GM19397 (cell line): ENCODE data around the gene UBASH3B.

Experiments used
- ATAC-seq: cut with Tn5 transposase; IDR thresholded peaks from one replicate; pipeline ENCODE4 v1.9.1; 2021; ENCODE audit warnings: mild to moderate bottlenecking, moderate library complexity; ENCODE audit not compliant: unreplicated experiment

The UBASH3B gene

DNA sequence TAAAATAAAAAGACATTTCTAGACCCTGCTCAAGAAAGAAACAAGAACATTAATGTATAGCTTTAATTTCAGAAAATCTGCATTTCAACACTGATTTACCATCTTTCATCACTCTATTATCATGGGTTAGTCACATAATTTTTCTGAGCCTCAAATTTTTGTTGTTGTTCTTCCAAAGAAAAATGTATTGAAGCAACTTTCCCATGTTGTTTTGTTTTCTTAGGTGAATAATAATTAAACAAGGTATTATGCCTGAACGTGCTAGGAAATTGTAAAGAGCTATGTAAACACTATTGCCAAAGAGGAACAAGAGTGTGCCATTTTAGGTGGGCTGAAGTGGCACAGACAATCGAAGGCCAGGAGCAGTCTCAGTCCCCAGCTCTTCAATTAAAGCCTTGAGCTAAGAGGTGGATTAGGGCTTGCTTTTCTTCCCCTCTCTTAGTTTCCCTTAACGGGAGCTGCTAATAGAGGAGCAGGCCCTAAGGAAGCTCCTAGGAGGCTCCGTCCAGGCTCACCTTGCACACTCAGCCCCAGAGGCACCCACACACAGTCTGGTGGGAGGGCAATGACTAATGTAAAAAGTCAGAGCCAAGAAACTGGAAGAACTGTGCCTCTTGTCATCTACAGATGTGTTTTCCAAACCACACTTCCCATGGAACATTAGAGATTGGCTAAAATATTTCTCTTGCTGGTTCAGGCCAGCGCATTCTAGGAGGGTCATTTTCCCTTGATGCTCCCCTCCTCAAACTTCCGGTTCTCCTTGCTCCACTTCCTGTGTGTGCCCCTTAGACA lies 8.8 kb upstream of the UBASH3B start:
- no peak for ATAC-seq

DNA sequence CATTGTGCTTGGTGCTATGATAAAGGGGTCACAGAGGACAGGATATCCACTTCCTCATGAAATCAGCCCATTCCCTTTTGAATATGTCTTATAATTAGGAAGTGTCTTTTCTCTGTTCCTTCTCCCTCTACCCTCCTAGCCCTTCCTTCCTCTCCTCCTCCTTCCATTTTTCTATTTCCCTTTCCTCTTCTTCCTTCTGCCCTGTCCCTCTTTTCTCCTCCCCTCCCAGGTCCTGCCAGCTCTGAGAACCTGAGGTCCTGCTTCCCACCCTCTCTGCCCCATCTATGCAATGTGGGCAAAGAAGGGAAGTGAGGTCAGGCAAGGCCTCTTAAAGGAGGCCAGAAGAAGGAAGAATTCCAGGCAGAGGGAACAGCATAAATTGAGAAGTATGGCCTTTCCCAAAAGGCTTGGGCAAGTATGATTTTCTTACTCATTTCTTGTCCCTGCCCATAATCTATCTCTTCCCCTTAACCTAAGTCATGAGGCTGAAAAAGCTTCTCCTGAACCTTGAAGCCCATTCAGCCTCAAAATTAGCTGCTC lies 7.7 kb upstream of the UBASH3B start:
- ATAC-seq: no peak

DNA sequence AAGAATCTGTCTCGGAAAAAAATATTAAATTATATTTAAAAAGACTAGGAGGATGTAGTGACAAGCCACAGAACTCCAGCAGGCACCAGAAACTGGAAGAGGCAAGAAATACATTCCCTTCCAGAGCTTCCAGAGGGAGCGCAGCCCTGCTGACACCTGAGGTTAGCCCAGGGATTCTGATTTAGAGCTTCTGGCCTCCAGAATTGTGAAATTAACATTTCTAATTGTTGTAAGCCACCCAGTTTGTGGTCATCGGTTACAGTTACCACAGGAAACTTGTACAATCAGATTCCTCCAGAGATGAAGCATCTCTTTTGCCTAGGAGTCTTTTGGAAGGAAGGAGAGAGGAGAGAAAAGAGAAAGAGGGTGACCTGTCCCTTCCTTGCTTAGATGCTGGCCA lies 6.4 kb upstream of the UBASH3B start:
- ATAC-seq: no peak

DNA sequence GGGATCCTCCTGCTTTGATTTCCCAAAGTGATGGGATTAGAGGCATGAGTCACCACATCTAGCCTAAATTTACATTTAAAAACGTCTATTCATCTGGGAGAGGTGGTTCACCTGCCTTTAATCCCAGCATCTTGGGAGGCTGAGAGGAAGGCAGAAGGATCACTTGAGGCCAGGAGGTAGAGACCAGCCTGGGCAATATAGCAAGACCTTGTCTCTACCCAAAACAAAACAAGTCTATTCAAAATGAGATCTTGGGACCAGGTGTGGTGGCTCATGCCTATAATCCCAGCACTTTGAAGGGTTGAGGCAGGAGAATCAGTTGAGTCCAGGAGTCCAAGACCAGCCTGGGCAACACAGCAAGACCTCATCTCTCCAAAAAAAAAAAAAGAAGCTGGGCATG lies 4.9 kb upstream of the UBASH3B start:
- no peak for ATAC-seq

DNA sequence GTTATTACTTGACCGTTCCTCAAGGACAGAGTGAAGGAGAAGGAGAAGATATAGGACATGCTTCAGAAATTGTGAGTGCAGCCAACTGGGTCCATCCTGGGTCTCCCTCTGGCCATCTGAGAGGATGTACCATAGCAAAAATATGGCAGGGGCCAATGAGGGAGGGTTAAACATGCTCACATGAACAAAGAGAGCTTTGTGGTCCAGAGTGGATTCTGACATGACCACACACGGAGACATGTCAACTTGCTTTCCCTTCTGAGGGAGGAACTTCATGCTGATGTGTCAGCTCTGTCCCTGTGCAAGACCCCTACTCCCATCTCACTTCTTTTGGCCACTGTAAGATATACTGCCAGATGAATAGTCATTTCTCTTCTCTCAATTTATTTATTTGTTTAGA lies 3.0 kb upstream of the UBASH3B start:
- no peak for ATAC-seq

DNA sequence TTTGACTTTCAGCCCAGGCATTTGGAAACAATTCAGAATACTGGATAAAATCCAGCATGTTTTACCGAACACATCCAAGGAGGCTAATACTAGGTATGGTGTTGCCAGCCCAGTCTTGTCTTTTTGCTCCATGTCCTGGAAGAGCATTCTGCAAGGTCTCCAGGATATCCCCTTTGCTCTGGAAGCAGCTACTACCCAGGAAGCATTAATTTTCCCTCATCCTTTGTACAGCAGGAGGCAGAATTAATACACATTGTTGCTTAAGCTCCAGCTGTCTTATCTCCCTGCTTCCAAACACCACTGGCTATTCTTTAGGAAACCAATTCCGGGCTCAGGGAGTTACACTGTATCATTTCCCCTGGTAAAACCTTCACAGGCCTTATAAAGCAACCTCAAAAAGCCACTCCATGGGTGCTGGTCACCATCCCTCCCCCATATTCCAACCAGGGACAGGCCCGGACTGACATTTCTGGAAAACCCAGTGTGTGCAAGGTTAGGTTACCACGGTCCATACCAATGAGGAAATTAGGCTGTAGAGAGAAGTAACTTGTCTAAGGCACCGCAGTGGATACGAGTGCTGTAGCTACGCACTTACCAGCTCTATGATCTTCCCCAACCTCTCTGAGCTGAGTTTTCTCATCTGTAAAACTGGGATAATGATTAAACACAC lies 1.5 kb upstream of the UBASH3B start:
- no peak for ATAC-seq

DNA sequence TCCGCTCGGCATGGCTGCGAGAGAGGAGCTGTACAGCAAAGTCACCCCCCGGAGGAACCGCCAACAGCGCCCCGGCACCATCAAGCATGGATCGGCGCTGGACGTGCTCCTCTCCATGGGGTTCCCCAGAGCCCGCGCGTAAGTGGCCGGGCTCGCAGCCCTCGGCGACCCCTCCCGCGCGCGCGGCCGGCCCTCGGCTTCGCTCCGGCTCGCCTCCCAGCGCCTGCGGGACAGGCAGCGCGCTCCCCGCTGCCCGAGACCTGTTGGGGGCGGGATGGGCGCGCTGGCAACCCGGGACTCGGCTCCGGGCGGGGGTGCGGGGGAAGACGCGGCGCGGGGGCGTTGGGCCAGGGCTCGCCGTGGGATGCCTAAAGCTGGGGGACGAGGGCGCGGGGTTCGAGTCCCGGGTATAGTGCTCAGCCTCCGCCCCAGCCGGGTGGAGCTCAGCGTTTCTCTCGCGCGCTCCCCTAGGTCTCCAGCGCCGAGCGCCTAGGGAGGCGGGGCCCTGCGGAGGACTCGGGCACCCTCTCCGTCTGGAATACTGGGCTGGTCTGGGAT lies 630 bp downstream of the UBASH3B start:
- peak; percentile 50 for ATAC-seq

DNA sequence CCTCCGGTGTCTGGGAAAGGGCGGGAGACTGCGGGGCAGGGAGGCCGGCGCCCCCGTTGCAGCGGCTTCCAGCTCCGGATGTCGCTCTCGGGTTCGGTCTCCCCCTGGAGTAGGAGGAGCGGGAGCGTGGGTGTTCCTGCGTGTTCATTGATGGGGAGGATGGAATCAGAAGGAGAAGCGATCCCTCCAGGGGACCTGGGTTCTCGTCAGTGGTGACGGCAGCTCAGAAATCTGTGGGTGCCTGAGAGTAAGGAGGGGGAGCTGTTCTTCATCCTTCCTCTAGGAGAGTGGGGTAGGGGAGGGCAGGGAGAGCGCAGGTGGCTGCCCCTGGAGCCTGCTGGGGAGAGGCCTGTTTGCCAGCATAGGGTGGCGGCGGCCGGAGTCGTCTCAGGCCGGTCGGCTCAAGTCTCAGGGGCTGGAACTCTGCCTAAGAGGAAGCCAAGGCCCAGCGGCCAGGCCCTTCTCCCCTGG lies 1.1 kb downstream of the UBASH3B start:
- no peak for ATAC-seq

DNA sequence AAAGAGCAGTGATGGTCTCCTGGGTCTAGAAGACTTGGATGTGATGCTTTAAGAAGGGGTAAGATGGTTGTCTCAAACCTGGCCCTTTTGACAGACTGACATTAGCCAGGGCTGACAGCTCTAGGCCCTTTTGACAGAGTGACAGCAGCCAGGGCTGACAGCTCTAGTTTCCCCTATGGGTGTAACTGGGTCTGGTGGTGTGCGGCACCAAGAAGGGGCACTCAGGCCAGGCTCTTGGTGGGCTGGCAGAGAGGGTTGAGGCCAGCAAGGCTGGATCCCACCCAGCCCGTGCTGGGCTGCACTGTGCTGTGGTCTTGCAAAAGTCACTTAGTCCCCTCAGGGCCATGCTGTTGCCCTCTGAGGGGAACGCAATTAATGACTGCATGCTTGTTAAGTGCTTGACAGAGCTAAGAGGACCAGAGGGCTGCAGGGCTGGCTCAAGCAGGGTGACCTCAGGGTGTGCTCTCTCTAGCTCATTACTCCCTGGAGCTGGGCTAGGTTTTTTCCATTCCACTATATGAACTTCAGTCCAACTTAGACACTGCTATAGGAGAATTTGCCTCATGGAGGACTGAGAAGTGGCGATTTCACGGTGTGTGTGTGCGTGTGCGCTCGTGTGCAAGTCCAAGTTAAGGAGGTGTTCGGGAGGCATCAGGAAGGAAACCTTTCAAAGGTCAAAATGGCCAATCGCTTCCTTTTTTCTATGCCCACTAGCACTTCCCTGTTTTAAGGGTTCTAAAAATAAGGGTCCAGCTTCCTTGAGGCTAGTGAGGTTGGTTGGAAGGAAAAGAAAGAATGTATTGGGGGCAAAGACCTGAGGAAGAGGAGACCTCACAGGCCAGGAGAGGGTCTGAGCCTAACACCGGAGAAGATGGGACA lies 4.4 kb downstream of the UBASH3B start:
- ATAC-seq: no peak

DNA sequence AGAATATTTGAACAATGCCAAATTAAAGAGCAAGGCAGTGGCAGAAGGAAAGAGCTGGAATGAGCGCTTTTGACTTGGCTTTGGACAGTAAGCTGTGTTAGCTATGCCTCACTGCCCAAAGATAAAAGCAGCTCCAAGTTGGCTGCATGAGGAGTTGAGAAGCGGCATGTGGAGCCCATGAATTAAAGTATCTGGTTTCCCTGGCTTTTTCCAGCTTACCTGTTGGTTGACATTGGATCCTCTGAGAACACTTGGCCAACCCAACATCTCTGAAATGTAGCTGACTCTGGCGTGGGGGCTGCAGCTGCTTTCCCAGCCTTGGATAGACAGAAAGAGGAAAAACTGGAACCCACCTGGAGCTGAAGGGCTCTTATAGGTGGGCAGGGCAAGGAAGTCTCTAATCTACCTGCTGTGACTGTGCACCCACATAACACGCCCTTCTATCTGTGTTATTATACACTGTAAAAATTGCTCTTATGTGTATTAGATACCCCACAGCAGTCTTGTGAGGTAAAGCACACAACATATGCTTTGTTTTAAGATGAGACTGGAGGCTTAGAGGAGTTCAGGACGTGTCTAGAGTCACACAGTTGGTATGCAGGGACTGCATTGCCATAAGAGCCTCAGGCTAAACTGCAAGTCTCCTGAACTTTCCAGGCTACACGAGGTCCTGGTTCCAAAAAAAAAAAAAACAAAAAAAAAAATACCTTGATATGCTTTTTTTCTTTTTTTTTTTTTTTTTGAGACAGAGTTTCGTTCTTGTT lies 5.8 kb downstream of the UBASH3B start:
- ATAC-seq: no peak

DNA sequence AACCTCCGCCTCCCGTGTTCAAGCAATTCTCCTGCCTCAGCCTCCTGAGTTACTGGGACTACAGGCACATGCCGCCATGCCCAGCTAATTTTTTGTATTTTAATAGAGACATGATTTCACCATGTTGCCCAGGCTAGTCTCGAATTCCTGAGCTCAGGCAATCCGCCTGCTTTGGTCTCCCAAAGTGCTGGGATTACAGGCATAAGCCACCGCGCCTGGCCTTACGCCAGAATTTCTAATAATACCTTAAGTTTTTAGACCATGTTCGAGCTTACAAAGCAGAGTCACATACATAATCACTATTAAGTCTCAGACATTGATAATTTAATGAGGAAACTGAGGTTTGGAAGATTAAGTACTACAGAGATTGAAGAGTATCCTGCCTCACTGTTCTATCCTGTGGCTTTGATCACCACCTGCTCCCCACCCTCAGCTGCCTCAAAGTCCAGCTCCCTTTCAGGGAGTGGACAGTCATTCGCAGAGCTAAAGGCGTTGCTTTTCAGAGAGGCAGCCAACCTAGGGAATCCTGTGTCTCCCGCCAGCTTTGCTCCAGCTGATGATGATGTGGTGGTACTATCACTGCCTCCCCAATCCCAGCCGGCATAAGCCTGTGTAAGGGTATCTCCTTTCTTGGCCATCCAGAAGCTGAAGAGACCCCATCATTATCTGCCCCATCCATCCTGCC lies 7.7 kb downstream of the UBASH3B start:
- no peak for ATAC-seq

DNA sequence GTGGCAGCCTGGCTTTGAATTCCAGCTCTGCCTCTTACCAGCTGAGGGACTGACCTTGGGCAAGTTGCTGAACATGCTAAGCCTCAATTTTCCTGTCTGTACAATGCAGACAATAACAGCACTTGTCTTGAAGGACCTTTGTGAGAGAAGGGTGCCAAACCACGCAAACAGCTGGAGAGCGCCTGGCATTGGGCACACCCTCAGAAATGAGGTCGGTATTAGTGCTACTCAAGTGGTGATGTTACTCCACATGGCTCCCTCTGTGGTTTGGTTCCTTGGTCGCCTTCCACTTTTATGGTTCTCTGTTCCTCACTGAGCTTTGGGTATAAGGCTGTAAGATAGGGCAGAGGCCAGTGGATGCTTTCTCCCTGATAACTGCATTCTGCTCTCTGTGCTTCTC lies 8.2 kb downstream of the UBASH3B start:
- ATAC-seq: no peak

DNA sequence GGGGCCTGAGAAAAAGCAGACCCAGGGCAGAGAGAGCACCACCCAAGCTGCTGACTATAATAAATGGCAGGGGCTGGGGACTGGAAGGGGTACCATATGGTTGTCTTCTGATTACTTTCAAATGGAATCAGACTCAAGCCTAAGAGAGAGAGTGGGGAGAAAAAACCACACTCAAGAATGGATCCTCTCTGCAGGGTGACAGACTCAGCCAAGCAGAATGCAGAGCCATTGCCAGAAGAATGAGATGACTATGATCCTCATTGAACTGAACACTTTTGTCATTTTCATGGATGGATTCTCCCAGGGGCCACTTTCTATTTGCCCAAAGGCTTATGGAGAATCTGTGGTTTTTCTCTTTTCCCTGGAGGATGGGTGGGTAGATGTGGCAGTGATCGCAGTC lies 8.7 kb downstream of the UBASH3B start:
- ATAC-seq: no peak

DNA sequence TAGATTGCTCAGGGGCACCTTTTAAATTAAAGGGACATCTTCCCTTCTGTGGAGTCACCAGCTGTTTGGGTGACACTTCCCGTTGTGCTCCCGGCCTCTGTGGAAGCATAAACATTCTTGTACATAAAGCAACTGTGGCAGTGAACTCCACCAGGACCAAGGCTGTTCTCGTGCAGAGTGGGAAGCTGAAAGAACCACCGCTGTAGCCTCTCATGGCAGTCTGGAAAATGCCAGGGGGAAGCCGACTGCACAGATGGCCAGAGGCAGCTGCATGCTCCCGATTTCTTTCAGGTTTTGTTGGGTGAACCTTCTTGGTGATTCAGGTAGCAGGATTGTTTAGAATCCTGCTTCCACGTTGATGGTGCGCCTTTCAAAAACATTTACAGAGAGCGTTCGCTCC lies 10.3 kb downstream of the UBASH3B start:
- ATAC-seq: no peak

DNA sequence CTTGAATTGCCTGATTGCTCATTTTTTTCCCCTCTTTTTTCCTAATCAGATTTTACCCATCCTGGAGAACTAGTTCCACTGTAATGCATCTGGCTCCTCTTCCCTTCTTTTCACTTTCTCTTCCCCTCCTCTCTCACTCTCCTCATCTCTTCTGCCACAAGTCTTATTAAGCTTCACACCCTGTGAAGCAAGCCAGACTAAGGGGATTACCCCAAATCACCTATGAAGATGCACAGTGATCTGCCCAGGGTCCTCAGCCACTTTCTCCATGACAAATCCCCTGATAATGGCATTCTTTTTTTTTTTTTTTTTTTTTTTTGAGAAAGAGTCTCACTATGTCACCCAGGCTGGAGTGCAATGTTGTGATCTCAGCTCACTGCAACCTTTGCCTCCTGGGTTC lies 11.2 kb downstream of the UBASH3B start:
- ATAC-seq: no peak

DNA sequence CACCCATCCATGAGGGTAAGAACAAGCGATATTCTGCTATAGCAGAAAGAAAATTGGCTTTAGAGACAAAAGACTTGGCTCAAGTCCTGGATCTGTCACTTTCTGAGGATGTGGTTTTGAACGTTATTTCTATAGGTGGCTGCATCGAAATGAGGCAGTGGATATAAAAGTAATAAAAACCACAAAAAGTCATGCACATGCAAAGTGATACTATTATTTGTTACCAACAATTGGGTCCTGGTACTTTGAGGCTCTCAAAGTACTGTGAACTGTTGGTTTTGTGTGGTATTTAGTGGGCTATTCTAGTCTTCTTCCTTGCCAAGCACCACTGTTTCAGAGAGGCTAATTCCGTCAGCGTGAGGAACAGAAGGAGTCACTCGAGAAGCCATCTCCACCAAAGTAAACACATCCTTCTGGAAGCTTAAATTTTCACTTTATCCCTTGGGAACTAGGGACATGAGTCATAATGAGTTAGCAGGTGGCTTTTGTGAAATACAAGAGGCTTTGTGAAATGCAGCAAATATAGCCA lies 13.1 kb downstream of the UBASH3B start:
- no peak for ATAC-seq

DNA sequence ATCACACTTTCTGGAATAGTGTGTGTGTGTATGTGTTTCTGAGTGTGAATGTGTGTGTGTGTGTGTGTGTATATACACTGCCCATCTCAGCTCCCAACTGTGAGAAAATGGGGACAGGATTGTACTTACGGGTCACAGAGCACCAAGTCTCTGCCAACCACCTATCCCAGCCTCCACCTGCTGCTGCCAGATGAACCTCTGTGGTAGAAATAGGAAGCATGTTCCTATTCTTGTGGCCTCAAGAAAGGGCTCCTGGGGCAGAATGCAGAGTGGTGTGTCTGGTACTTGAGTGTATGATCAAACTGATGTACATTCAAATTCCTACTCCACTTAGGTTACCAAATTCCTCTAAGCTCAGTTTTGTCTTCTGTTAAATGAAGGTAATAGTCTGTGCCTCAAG lies 14.6 kb downstream of the UBASH3B start:
- no peak for ATAC-seq

DNA sequence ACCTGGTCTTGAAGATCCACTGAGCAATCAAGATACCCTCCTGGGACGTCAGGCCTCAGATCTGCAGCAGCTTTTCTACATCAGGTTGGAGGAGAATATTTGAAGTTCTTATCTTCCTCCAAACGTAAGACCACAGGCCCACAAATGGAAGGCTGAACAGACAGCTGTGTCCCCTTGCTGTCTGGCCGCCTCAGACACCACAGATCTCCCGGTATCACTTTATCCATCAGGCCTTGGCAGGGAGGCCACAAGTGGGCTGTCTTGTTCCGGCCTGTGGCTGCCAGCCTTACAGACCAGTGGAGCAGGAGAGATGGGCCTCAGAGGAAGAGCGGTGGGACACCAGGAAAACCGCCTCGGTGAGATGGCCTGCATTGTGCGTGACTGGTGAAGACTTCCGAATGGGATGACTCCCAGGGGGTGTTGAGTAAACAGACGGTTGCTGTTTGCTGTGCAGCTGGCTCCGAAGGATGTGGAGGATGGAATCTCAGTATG lies 15.9 kb downstream of the UBASH3B start:
- ATAC-seq: no peak

DNA sequence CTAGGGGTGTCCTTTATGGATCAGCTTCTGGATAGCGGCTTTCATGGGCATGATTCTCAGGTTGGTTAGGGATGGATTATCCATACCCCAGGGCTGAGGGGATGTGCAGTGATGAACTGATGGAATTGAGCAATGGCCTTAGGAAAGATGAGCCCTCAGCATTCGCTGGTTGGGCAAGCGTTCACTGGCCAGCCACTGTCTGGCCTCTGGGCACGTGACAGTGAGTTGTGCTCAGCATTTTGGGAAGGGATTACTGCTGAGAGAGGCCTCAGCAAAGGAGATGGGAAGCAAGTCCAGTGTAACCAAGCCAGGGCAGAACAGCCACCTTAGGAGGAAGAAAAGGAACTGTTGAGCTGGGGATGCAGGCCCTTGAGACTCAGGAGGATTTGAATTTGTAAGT lies 17.4 kb downstream of the UBASH3B start:
- no peak for ATAC-seq
